ENCODE data around the gene AXIN1.
"Not testable (repeated sequence)": the region's sequence is repeated elsewhere in the genome, so short reads cannot be mapped to it uniquely, and the experiment has no call there.

The AXIN1 gene

GRCh38 chr16:331181-331814 is 21.2 kb downstream of the AXIN1 start:
- DNase-seq = not testable (repeated sequence)

- no peak for DNase-seq
These were observed 21.8 kb downstream of the AXIN1 start for GRCh38 chr16:330741-331140.

GRCh38 chr16:325375-326145 is 27.0 kb downstream of the AXIN1 start:
- no peak for DNase-seq

GRCh38 chr16:324451-325334 is 27.8 kb downstream of the AXIN1 start:
- DNase-seq = no peak

GRCh38 chr16:324201-324450 is 28.4 kb downstream of the AXIN1 start:
- DNase-seq = no peak

GRCh38 chr16:322476-323143 is 29.9 kb downstream of the AXIN1 start:
- no peak for DNase-seq

GRCh38 chr16:321532-321931 is 31.0 kb downstream of the AXIN1 start:
- DNase-seq = no peak

- DNase-seq = no peak
These were observed 32.3 kb downstream of the AXIN1 start for GRCh38 chr16:320206-320605.

GRCh38 chr16:318628-319027 is 33.9 kb downstream of the AXIN1 start:
- DNase-seq = no peak

- DNase-seq = no peak
These were observed 34.9 kb downstream of the AXIN1 start for GRCh38 chr16:317583-317982.

- DNase-seq = no peak
These were observed 35.6 kb downstream of the AXIN1 start for GRCh38 chr16:316741-317464.

GRCh38 chr16:314795-315299 is 37.7 kb downstream of the AXIN1 start:
- no peak for DNase-seq

GRCh38 chr16:314351-314750 is 38.2 kb downstream of the AXIN1 start:
- DNase-seq = no peak

GRCh38 chr16:311725-312124 is 40.8 kb downstream of the AXIN1 start:
- no peak for DNase-seq

GRCh38 chr16:309476-309875 is 43.0 kb downstream of the AXIN1 start:
- no peak for DNase-seq

- no peak for DNase-seq
These were observed 44.7 kb downstream of the AXIN1 start for GRCh38 chr16:307691-308312.

GRCh38 chr16:306911-307370 is 45.6 kb downstream of the AXIN1 start:
- no peak for DNase-seq

GRCh38 chr16:305916-306626 is 46.5 kb downstream of the AXIN1 start:
- DNase-seq = no peak

- DNase-seq = peak; percentile 1
These were observed 48.6 kb downstream of the AXIN1 start for GRCh38 chr16:303760-304505.

GRCh38 chr16:301950-302349 is 50.6 kb downstream of the AXIN1 start:
- no peak for DNase-seq
